ENCODE measurements around the gene CAMTA1. TPM values are rescaled to one million over a fixed set of nuclear protein-coding genes. Genes with fewer than 3 reads are reported as not detected.

The CAMTA1 gene
- polyA plus RNA-seq, 1 donor from 2014 or later: 162 TPM

- no peaks in the 10 kb centered on the region for H4K20me1 ChIP-seq (ENCODE audit: insufficient read depth)
- H3K36me3 ChIP-seq (ENCODE audit: insufficient read depth, low read length): no peaks in the 10 kb centered on the region
- no peaks in the 10 kb centered on the region for H3F3A ChIP-seq (ENCODE audit: insufficient read depth, low read length, poor library complexity, severe bottlenecking)
- H3K79me2 ChIP-seq (replicated peaks; ENCODE audit: insufficient read depth, low read length): no peaks in the 10 kb centered on the region
- H3K9me3 ChIP-seq (ENCODE audit: low read length): no peaks in the 10 kb centered on the region
- H3K4me2 ChIP-seq (ENCODE audit: low read length): no peak overlapping the region
- TF ChIP-seq SMC3 (conservative IDR thresholded peaks at IDR 0.05; ENCODE audit: poor library complexity) (no peak), RAD21 (conservative IDR thresholded peaks at IDR 0.05) (no peak), EZH2 (IDR thresholded peaks at IDR 0.05; ENCODE audit: borderline replicate concordance, insufficient read depth, low read length, poor library complexity, severe bottlenecking) (no peak), EP300 (conservative IDR thresholded peaks at IDR 0.05; ENCODE audit: poor library complexity, severe bottlenecking) (no peak), CTCF (IDR thresholded peaks at IDR 0.05; ENCODE audit: poor library complexity, severe bottlenecking) (no peak), TAF1 (IDR thresholded peaks at IDR 0.05; ENCODE audit: low read depth) (no peak)
- no peak overlapping the region for H2AFZ ChIP-seq (ENCODE audit: low read depth, low read length)
- H3K4me3 ChIP-seq (ENCODE audit: low read length): no peak overlapping the region
- H3K27me3 ChIP-seq (ENCODE audit: insufficient read depth, low read depth, low read length): no peaks in the 10 kb centered on the region
- H3K27ac ChIP-seq (ENCODE audit: low read length): no peak overlapping the region
- no peak overlapping the region for H3K9ac ChIP-seq (ENCODE audit: low read length)
- H3K9me2 ChIP-seq (ENCODE audit: insufficient read depth, low read length): no peaks in the 10 kb centered on the region
These were observed 726.1 kb downstream of the CAMTA1 start for GRCh38 chr1:7511381-7511780.

GRCh38 chr1:7513081-7513480 lies 727.8 kb downstream of the CAMTA1 start:
- Histone ChIP-seq H3K9ac (ENCODE audit: low read length) (no peak overlapping the region), H3F3A (ENCODE audit: insufficient read depth, low read length, poor library complexity, severe bottlenecking) (no peaks in the 10 kb centered on the region), H3K27me3 (ENCODE audit: insufficient read depth, low read depth, low read length) (no peaks in the 10 kb centered on the region), H4K20me1 (ENCODE audit: insufficient read depth) (no peaks in the 10 kb centered on the region), H3K4me3 (ENCODE audit: low read length) (no peak overlapping the region), H3K79me2 (replicated peaks; ENCODE audit: insufficient read depth, low read length) (no peaks in the 10 kb centered on the region), H2AFZ (ENCODE audit: low read depth, low read length) (no peak overlapping the region), H3K27ac (ENCODE audit: low read length) (no peak overlapping the region), H3K9me2 (ENCODE audit: insufficient read depth, low read length) (no peaks in the 10 kb centered on the region), H3K9me3 (ENCODE audit: low read length) (no peaks in the 10 kb centered on the region), H3K4me2 (ENCODE audit: low read length) (no peak overlapping the region), H3K36me3 (ENCODE audit: insufficient read depth, low read length) (no peaks in the 10 kb centered on the region)
- TF ChIP-seq CTCF (IDR thresholded peaks at IDR 0.05; ENCODE audit: poor library complexity, severe bottlenecking) (no peak), RAD21 (conservative IDR thresholded peaks at IDR 0.05) (no peak), EP300 (conservative IDR thresholded peaks at IDR 0.05; ENCODE audit: poor library complexity, severe bottlenecking) (no peak), REST (IDR thresholded peaks at IDR 0.05; ENCODE audit: borderline replicate concordance) (no peak), TAF1 (IDR thresholded peaks at IDR 0.05; ENCODE audit: low read depth) (no peak), SMC3 (conservative IDR thresholded peaks at IDR 0.05; ENCODE audit: poor library complexity) (no peak), MXI1 (conservative IDR thresholded peaks at IDR 0.05; ENCODE audit: poor library complexity, severe bottlenecking) (no peak), EZH2 (IDR thresholded peaks at IDR 0.05; ENCODE audit: borderline replicate concordance, insufficient read depth, low read length, poor library complexity, severe bottlenecking) (no peak), POLR2AphosphoS5 (IDR thresholded peaks at IDR 0.05) (no peak)

Measured in neural cell (in vitro differentiated cells).